HG02571 (cell line): ENCODE measurements around the gene PIGM.

Experiments used
- ATAC-seq: cut with Tn5 transposase; IDR thresholded peaks from one replicate; pipeline ENCODE4 v1.9.1; 2021; ENCODE audit warnings: mild to moderate bottlenecking, moderate library complexity; ENCODE audit not compliant: unreplicated experiment

Gene PIGM

GRCh38 chr1:159990005-159990404 lies 41.8 kb downstream of the PIGM start:
- ATAC-seq, result no peak

DNA sequence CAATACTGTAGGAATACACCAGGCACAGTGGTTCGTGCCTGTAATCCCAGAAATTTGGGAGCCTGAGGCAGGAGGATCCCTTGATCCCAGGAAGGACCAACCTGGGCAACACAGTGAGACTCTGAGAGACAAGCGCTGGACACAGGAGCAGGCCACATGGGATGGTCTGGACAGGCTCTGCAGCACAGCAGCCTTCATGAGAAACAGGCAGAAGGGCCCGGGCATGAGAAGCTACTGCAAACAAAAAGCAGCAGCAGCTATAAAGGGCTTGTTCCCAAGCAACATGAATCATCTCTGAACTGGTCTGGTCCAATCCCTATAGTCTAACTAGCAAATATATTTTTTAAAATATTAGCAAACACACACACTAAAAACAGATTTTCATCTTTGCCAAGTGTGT lies 42.2 kb downstream of the PIGM start:
- ATAC-seq, result no peak

- ATAC-seq, result no peak
Observed at GRCh38 chr1:159988006-159988405, 43.8 kb downstream of the PIGM start.

GRCh38 chr1:159987186-159987585 lies 44.6 kb downstream of the PIGM start:
- no peak for ATAC-seq

DNA sequence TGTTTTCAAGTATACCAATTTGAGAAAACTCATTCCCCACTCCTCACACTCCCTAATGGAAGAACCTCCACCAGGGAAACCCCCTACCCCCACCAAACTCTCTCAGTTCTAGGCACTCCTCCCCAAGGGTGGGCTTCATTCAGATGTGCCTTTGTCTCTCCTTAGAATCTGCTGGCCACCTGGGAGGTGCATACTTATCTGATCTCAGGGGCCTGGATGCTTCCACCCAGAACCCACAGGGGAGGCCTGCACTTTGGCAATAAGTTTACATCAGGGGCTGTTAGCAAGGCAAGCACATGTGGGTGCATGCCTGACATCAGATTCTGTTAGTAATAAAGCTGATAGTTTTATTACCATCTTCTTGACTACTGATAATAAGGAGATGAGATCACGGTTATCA lies 45.3 kb downstream of the PIGM start:
- no peak for ATAC-seq

DNA sequence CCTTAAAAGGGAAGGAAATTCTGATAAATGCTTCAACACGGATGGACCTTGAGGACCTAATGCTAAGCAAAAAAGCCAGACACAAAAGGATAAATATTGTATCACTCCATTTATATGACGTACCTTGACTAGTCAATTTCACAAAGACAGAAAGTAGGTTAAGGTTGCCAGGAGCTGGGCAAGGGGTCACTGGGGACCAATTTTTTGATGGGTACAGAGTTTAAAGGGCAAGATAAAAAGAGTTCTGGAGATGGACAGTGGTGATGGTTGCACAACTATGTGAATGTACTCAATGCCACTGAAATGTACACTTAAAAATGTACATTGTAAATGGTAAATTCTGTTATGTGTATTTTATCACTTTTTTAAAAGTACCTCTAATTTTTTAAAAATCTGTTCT lies 45.7 kb downstream of the PIGM start:
- ATAC-seq, result no peak

DNA sequence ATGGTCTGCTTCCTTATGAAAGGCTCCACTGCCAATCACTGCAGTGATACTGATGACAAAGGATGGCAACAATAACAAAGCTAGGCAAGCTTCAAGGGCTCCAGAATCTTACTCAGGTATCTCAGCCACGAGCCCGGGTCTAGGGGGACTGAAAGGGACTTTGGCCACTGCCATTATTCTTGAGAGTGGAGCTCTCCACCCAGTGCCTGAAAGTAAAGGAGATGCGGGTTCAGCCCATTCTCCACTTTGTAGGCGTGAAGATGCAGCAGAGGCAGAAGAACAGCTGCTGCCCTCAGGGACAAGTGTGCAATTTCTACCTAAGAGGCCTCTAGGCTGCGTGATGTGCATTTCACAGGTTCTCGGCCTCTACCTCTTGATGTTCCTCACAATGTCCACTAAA lies 46.3 kb downstream of the PIGM start:
- no peak for ATAC-seq

DNA sequence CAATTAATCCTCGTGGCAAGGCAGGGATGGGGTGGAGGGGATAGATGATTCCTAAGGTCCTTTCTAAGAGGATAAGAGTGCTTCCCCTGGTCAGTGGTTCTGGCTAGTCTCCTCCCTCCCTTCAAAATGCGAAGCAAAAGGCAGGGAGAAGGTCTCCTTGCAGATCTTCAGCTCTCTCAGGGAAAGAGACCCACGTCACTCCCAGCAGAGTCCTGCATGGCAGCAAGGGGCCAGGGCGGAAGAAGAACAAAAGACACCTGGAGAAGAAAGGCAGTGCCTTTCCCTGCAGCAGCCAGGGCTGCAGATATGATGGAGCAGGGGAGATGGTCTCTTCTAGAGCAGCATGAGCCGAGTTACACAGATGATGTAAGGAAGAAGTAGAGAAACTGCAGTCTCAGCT lies 48.1 kb downstream of the PIGM start:
- ATAC-seq, result no peak

DNA sequence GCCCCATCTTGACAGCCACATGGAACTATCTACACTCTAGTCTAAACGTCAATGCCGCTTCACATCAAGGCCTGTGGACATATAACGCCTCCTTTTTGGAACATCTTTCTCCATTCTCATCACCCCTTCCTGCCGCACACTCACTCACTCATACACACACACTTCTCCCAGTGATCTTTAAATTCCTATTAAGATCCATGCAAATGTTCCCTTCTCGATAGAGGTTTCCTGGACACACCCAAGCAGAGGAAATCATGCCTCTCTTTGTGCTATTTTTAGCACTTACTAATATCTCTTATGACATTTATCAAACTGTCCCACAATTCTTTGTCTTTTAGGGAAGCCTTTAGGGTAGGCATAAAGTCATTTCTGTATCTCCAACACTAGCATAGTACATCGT lies 49.5 kb downstream of the PIGM start:
- no peak for ATAC-seq

- ATAC-seq, result no peak
Observed at GRCh38 chr1:159981351-159982055, 50.3 kb downstream of the PIGM start.

- ATAC-seq, result no peak
Observed at GRCh38 chr1:159980786-159981185, 51.0 kb downstream of the PIGM start.

GRCh38 chr1:159980076-159980475 lies 51.7 kb downstream of the PIGM start:
- no peak for ATAC-seq

GRCh38 chr1:159979257-159979656 lies 52.5 kb downstream of the PIGM start:
- no peak for ATAC-seq

DNA sequence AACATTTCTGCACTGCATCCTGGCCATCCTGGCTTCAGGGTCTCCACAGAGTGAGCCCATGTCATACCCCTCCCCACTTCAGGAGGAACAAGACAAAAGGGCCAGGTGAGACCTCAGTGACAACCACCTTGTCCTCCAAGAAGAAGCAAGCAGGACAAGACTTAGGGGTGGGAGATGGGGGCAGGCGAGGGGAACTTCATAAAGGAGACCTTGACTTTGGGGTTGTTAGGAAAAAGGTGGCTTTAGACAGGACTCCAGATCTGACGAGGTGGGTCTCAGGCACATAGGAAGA lies 53.7 kb downstream of the PIGM start:
- ATAC-seq, result no peak

DNA sequence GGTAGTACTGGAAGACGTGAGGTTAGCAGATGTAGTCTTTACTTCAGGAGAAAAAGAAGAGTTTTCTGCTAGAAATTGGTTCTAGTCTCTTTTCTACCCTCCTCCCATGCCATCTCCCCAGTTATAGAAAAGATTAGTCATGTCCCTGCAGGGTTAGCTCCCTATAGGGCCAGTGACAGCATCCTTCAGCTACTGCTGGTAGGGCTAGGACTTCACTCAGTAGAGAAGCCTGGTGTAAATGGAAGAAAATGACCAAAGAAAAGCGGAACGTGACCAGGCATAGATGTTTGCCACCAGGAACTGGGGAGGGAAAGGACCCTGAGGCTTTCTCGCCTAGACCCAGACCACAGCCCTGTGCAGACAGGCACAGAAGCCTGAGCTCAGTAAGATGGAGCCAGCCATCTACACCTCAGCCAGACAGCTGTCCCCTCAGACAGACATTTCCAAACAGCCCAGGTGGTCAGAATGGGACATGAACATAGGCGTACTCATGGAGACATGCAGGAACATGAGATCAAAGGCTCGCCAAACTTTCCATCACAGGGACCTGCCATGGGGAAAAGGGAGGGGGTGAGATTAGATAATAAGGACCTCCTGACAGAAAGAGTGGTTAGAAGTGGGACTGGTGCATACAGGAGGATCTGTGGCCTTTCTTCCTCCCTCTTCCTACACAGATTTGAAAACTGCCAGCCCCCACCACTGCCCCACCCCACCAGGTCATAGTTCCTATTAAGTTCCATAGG lies 54.3 kb downstream of the PIGM start:
- ATAC-seq, result no peak
